AG04449 (cell line): ENCODE measurements around the gene CLDN12.

Experiments used
- CTCF ChIA-PET: fragments of 350-600 bp; formaldehyde crosslinking; extraction: SDS; loops from one replicate; lab custom pipeline; 2021; ENCODE audit warnings: antibody characterized with exemption; lab: Yijun Ruan, JAX
- POLR2A ChIA-PET: fragments of 400-600, 350-600 bp; formaldehyde crosslinking; extraction: SDS; loops from one replicate; lab custom pipeline; 2020; ENCODE audit warnings: antibody characterized with exemption, inconsistent platforms; lab: Yijun Ruan, JAX
- DNase-seq: peaks from one replicate; pipeline ENCODE4 v3.0.0-alpha.2; 2010; ENCODE audit warnings: low read depth, low spot score
- H3K4me3 ChIP-seq: 2 replicates; pipeline ENCODE4 v1.5.1; 2011; ENCODE audit warnings: low read depth, mild to moderate bottlenecking, control low read depth, low read length
- TF ChIP-seq, protein P1 (sequence below): IDR thresholded peaks from one replicate; pipeline ENCODE4 v1.5.1; 2011; ENCODE audit warnings: mild to moderate bottlenecking, moderate library complexity, low read length, control low read depth, inconsistent platforms; ENCODE audit not compliant: insufficient read depth; ENCODE audit errors: missing control alignments

The CLDN12 gene

DNA sequence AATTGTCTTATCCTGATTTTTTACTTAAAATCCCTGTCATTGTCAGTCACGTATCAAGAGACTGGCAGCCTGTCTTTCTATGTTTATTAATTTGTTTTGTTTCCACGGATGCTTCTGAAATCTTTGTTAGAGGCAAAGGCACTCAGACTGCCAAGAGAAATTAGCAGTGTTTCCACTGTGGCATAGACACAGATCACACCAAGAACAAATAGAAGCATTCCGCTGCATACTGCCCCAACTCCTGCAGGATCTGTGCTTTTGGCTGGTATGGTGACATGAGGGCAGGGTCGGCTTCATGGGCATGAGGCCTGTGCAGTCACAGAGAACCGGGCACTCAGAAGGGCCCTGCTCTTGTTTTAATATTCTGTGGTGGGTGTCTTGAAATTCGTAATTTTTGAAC, 18.4 kb downstream of the CLDN12 start:
- TF ChIP-seq, protein P1, sequence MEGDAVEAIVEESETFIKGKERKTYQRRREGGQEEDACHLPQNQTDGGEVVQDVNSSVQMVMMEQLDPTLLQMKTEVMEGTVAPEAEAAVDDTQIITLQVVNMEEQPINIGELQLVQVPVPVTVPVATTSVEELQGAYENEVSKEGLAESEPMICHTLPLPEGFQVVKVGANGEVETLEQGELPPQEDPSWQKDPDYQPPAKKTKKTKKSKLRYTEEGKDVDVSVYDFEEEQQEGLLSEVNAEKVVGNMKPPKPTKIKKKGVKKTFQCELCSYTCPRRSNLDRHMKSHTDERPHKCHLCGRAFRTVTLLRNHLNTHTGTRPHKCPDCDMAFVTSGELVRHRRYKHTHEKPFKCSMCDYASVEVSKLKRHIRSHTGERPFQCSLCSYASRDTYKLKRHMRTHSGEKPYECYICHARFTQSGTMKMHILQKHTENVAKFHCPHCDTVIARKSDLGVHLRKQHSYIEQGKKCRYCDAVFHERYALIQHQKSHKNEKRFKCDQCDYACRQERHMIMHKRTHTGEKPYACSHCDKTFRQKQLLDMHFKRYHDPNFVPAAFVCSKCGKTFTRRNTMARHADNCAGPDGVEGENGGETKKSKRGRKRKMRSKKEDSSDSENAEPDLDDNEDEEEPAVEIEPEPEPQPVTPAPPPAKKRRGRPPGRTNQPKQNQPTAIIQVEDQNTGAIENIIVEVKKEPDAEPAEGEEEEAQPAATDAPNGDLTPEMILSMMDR, result no peak
- DNase-seq, result no peak
- H3K4me3 ChIP-seq, result no peak overlapping the region
- ChIA-PET POLR2A (no interaction called here), CTCF (interaction anchor here (1.4 to 8.8 kb wide), 6 partner anchors 8 to 268 kb away, joined by 3 to 77 read pairs (median 10); partner anchors contain the start of gene STEAP1)

DNA sequence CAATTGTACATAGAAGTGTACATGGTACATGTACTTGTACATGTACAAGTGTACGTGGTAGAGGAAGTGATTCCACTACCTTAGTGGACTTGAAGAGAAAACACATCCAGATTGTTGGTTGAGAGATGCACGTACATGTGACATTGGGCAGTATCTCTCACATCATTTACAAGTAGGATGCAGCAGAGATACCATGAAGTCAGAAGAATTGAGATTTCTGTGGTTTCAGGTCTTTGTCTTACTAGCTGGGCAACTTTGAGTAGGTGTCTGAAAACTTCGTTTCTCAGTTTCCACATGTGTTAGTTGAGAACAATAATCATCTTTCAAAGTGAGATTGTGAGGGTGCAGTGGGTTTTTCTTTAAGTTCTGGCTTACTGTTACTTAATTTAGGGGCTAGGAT, 21.5 kb downstream of the CLDN12 start:
- TF ChIP-seq, protein P1, result no peak
- H3K4me3 ChIP-seq, result no peak overlapping the region
- ChIA-PET CTCF (interaction anchor here (0.9 to 5.6 kb wide), 4 partner anchors 13 to 271 kb away, joined by 3 to 29 read pairs (median 6); partner anchors contain the start of gene STEAP1), POLR2A (no interaction called here)
- DNase-seq, result no peak

DNA sequence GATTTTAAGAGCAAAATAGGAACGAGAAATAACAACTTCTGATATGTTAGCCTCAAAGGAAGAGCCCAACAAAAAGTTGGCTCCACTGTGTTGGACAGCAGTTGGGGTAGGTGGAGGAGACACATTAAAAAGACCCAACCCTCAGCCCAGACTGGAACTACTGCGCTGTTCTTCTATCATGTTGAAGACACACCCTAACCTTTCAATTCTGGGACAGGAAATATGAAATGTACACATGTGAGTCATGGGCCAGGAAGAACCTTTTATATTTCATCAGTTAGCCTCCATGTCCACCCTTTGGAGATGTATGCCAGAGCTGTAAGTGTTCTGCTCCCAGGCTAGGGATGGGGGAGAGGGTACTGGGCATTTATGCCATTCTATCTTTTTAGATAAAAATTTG, 22.1 kb downstream of the CLDN12 start:
- H3K4me3 ChIP-seq, result no peak overlapping the region
- ChIA-PET CTCF (interaction anchor here (0.9 to 8.6 kb wide), 2 partner anchors 20 to 272 kb away, joined by 3 to 97 read pairs; partner anchors contain the start of gene STEAP1), POLR2A (no interaction called here)
- TF ChIP-seq, protein P1, result no peak
- no peak for DNase-seq

DNA sequence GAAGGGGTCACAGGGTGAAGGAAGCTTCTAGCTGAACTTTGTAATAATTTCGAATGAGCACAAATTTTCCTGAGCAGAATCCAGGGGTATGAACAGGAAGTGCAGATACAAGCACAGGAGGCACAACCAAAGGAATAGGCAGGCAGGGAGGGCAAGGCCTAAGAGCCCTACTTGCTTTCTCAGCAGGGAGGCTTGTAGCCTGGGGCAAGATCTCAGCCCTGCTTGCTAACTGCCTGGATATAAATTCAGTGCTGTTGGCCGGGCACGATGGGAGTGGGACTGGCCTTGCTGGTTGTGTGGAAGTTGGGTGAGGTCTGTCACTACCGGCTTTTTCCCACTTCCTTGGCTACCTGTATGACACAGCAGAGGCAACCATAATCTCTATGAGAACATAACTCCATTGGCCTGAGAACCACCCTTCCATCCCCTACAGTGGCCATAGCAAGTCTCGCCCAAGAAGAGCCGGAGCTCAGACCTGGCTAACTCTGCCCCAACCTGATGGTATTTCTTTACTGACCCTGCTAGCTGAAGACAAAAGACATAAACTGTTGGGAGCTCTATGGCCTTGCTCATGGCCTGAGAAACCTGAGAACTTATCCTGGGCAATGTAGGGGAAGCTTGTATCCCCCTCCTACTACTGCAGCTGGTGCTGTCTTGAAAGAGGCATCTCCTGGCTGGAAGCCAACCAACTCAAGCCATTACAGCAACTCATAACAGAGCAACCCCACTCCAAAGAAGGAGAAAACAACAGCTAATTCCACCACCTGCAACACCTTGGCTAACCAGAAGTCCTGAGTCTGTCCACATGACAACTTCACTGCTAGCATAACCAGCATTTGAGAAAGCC, 27.6 kb downstream of the CLDN12 start:
- POLR2A ChIA-PET, result no interaction called here
- CTCF ChIA-PET, result interaction anchor here (0.6 to 8.6 kb wide), 8 partner anchors 8 to 289 kb away, joined by 3 to 97 read pairs (median 4); partner anchors contain the start of gene STEAP1
- DNase-seq, result no peak
- H3K4me3 ChIP-seq, result no peak overlapping the region
- TF ChIP-seq, protein P1, result no peak

DNA sequence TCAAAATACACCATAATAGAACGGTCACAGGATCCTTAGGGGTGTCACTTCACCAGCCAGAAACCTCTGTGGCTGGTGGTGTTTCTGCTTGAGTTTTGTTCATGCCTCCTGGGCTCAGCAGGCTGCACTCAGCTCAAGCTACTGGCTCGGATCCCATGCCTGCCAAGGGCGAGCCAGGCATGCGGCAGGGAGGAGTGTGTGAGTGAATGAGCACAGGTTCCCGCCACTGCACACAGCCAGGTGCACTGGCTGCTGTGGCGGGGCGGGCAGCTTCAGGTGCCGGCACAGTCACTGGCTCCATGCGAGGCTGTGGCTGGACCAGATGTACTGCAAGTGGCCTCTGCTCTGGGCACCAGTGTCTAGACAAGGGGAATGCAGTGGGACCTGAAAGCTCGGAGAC, 29.5 kb downstream of the CLDN12 start:
- CTCF ChIA-PET, result interaction anchor here (6.4 to 8.6 kb wide), 2 partner anchors 16 to 279 kb away, joined by 77 to 97 read pairs; partner anchors contain the start of gene STEAP1
- DNase-seq, result no peak
- TF ChIP-seq, protein P1, result no peak
- POLR2A ChIA-PET, result no interaction called here
- H3K4me3 ChIP-seq, result no peak overlapping the region

DNA sequence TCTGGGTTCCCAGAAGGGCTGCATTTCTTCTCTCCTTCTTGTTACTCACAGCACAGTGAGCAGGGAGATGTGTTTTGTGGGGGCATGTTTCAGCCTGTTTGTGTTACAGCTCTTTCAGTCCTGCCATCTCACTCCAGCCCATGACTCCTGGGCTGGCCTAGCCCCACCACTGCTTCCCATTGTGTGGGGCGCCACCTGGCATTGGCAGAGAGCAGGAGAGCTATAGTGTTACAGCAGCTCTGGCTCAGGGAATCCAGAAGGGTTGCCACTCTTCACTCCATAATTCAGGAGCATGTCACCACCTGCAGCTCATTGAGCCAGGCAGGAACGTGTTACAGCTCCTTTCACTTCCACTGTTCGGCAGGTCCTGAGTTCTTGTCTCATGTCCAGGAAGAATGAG, 30.0 kb downstream of the CLDN12 start:
- H3K4me3 ChIP-seq, result no peak overlapping the region
- TF ChIP-seq, protein P1, result no peak
- ChIA-PET CTCF (interaction anchor here (8.6 kb wide), 1 partner anchor 280 kb away, joined by 97 read pairs; the partner anchor contains the start of gene STEAP1), POLR2A (no interaction called here)
- DNase-seq, result no peak
